Measurements from ENCODE around the gene JARID2. TPM values are rescaled to one million over a fixed set of nuclear protein-coding genes. Genes with fewer than 3 reads are reported as not detected.

The JARID2 gene
- total and polyA plus RNA-seq, 2 of the 8 experiments (the other 6 are each of a cell fraction or from before 2014, with no cell fraction given) = 60.1 to 239 TPM

- no peak overlapping the region for H4K91ac ChIP-seq (replicated peaks; ENCODE audit: insufficient read length, low read length)
- H3K14ac ChIP-seq (ENCODE audit: insufficient read length) = no peak overlapping the region
- peaks cover 35 to 69% of the 10 kb centered on the region in 2 experiments for H4K20me1 ChIP-seq (replicated peaks in 1 of 2; ENCODE audit: control insufficient read depth in 1 of 2, insufficient read depth in 2 of 2, low read length in 2 of 2)
- H2BK20ac ChIP-seq (ENCODE audit: low read length) = no peak overlapping the region
- no peak overlapping the region for H4K5ac ChIP-seq (ENCODE audit: insufficient read length, low read depth, low read length)
- ChIA-PET POLR2A (ENCODE audit: partially characterized antibody) (interaction anchor here (0.7 to 1.9 kb wide), 3 partner anchors 10 to 24 kb away, joined by 3 to 4 read pairs (median 3); no protein-coding TSS in a partner anchor), CTCF (ENCODE audit: partially characterized antibody) (interaction anchor here (0.6 to 1.0 kb wide), 6 partner anchors 12 to 407 kb away, joined by 3 to 4 read pairs (median 3); no protein-coding TSS in a partner anchor)
- H3K9ac ChIP-seq (replicated peaks in 1 of 4; ENCODE audit: extremely low read depth in 1 of 4, low read depth in 3 of 4, low read length in 3 of 4) = no peak overlapping the region
- no peak overlapping the region for H3K23ac ChIP-seq (ENCODE audit: insufficient read length)
- WGBS, 2 experiments (ENCODE audit: extremely low coverage in 1 of 2, insufficient coverage in 1 of 2, insufficient read length in 1 of 2, insufficient replicate concordance in 2 of 2, low coverage in 1 of 2, low lambda C conversion rate in 2 of 2, missing lambda C conversion rate in 1 of 2) = 93% methylated on average over 8 of the region's 8 CpGs; no CpG with 5 or more reads in 1 of the 2 experiments
- H2AK5ac ChIP-seq (ENCODE audit: low read depth, low read length) = no peak overlapping the region
- H3K4me1 ChIP-seq (replicated peaks in 1 of 4; ENCODE audit: control insufficient read depth in 3 of 4, insufficient read depth in 4 of 4, low read length in 3 of 4) = peaks cover 5 to 22% (median 13%) of the 10 kb centered on the region in 4 experiments; a peak in 6 of 7 replicates
- no peak overlapping the region for H2BK5ac ChIP-seq (ENCODE audit: low read depth, low read length)
- H3K4me3 ChIP-seq (ENCODE audit: extremely low read depth in 1 of 4, insufficient read depth in 2 of 4, low read depth in 3 of 4, low read length in 4 of 4) = no peak overlapping the region
- FAIRE-seq = no peak
- H3K79me2 ChIP-seq (ENCODE audit: control insufficient read depth in 1 of 2, insufficient read depth in 2 of 2, low read length in 2 of 2) = peaks cover 78 to 100% of the 10 kb centered on the region in 2 experiments
- no peak overlapping the region for H2AFZ ChIP-seq (ENCODE audit: low read length)
- H2BK15ac ChIP-seq (ENCODE audit: low read length) = no peak overlapping the region
- H3K56ac ChIP-seq (replicated peaks; ENCODE audit: insufficient read length, low read depth, low read length) = no peak overlapping the region
- no peak overlapping the region for H4K8ac ChIP-seq (ENCODE audit: extremely low read depth, insufficient read depth, low read length)
- H3K79me1 ChIP-seq (ENCODE audit: low read depth, low read length) = no peaks in the 10 kb centered on the region; the same call in 1 of the 2 replicates
- no peaks in the 10 kb centered on the region for H3K9me3 ChIP-seq (ENCODE audit: insufficient read depth in 2 of 2, low read depth in 1 of 2, low read length in 1 of 2)
- no peaks in the 10 kb centered on the region for H3K36me3 ChIP-seq (ENCODE audit: control insufficient read depth in 2 of 4, insufficient read depth in 4 of 4, low read length in 3 of 4)
- TF ChIP-seq CREB1 (IDR thresholded peaks at IDR 0.05) (no peak), KDM1A (IDR thresholded peaks at IDR 0.05; ENCODE audit: borderline replicate concordance, low read length) (no peak), RXRA (IDR thresholded peaks at IDR 0.05; ENCODE audit: insufficient read depth, low read depth, low read length) (no peak), RNF2 (IDR thresholded peaks at IDR 0.05; ENCODE audit: borderline replicate concordance, low read depth, low read length, missing control alignments, poor library complexity, severe bottlenecking) (no peak), GABPA (IDR thresholded peaks at IDR 0.05; ENCODE audit: borderline replicate concordance, insufficient read depth, low read length) (no peak), JUN (IDR thresholded peaks at IDR 0.05; ENCODE audit: low read depth, low read length) (no peak), SIN3A (conservative IDR thresholded peaks at IDR 0.05 in 1 of 2, IDR thresholded peaks at IDR 0.05 in 1 of 2; ENCODE audit: low read depth in 1 of 2, low read length in 2 of 2) (no peak), POLR2A (IDR thresholded peaks at IDR 0.05; ENCODE audit: control extremely low read depth in 1 of 2, low read depth in 2 of 2, low read length in 2 of 2) (no peak)
- H3K27ac ChIP-seq (ENCODE audit: low read depth, low read length) = no peak overlapping the region
- H3K18ac ChIP-seq (ENCODE audit: extremely low read depth, low read length) = no peak overlapping the region
- H3K27me3 ChIP-seq (replicated peaks in 1 of 4; ENCODE audit: control insufficient read depth in 3 of 4, extremely low read depth in 1 of 4, insufficient read depth in 3 of 4, low read length in 3 of 4) = no peaks in the 10 kb centered on the region
- no peaks in the 10 kb centered on the region for H3K23me2 ChIP-seq (ENCODE audit: low read depth, low read length)
- H3K4ac ChIP-seq (replicated peaks; ENCODE audit: insufficient read length, low read depth, low read length) = no peak overlapping the region
- no peak overlapping the region; a peak in 1 of 4 replicates for H3K4me2 ChIP-seq (ENCODE audit: insufficient read depth in 1 of 2, low read depth in 2 of 2, low read length in 2 of 2)
- no peak for DNase-seq (ENCODE audit: low read depth in 1 of 2, low spot score in 2 of 2)
- no peak overlapping the region for H2BK12ac ChIP-seq (ENCODE audit: low read depth, low read length)
- no peak overlapping the region for H2BK120ac ChIP-seq (replicated peaks; ENCODE audit: low read depth, low read length)
Observed at GRCh38 chr6:15343490-15344191, 97.8 kb downstream of the JARID2 start.
